Naive thymus-derived CD8-positive, alpha-beta T cell (primary cell): ENCODE results near the gene DHX58. TPM values are rescaled to one million over a fixed set of nuclear protein-coding genes. Genes with fewer than 3 reads are reported as not detected.

ENCODE experiments used
- ATAC-seq, 2 donors: fragments of 150-1000 bp; cut with Tn5 transposase in 1 of 2; sonication (Bioruptor Pico), chemical (Tn5 transposase) in 1 of 2; 1 replicate in 1 of 2; 2 replicates in 1 of 2; pipeline ENCODE4 v1.10.0; 2021; ENCODE audit warnings: mild to moderate bottlenecking in 2 of 2, moderate library complexity in 2 of 2
- POLR2A ChIA-PET: fragments of 350-600 bp; sonication (Branson Sonifier 250); formaldehyde crosslinking; loops from one replicate; lab custom pipeline; 2021; ENCODE audit warnings: antibody characterized with exemption; lab: Charles Lee
- DNase-seq, 10 donors: peaks; one replicate each; pipeline versions ENCODE4 v3.0.0 to v3.0.0-alpha.2; 2020 to 2022
- H3K27ac Mint-ChIP-seq, 10 donors: one replicate each; pipeline ENCODE4 v1.8.0; 2020 to 2022; ENCODE audit warnings: mild to moderate bottlenecking in 10 of 10, mixed read lengths in 10 of 10, moderate library complexity in 4 of 10, inconsistent platforms in 1 of 10
- H3K27me3 Mint-ChIP-seq, 5 donors: one replicate each; pipeline ENCODE4 v1.8.0; 2021 to 2022; ENCODE audit warnings: mixed read lengths in 5 of 5
- H3K36me3 Mint-ChIP-seq, 3 donors: one replicate each; pipeline ENCODE4 v1.8.0; 2020 to 2022; ENCODE audit warnings: mixed read lengths in 3 of 3, mild to moderate bottlenecking in 2 of 3, inconsistent platforms in 1 of 3
- H3K4me1 Mint-ChIP-seq, 4 donors: one replicate each; pipeline ENCODE4 v1.8.0; 2021 to 2022; ENCODE audit warnings: mixed read lengths in 4 of 4
- H3K4me3 Mint-ChIP-seq, 10 donors: one replicate each; pipeline ENCODE4 v1.8.0; 2020 to 2022; ENCODE audit warnings: mild to moderate bottlenecking in 10 of 10, mixed read lengths in 10 of 10, moderate library complexity in 6 of 10, inconsistent platforms in 1 of 10
- H3K9me3 Mint-ChIP-seq, 9 donors: one replicate each; pipeline ENCODE4 v1.8.0; 2020 to 2022; ENCODE audit warnings: mixed read lengths in 9 of 9, mild to moderate bottlenecking in 3 of 9, inconsistent platforms in 1 of 9, moderate library complexity in 1 of 9
- polyA plus RNA-seq, 3 donors: library from polyadenylated mRNA; unstranded; fragments of 300-500 nt; fragmentation: Illumina TruSeq; gene quantifications; one replicate each; pipeline ENCODE4 v1.2.3, GENCODE V29; 2021
- total RNA-seq, 8 experiments: library from RNA in 2 of 8; stranded (reverse) in 2 of 8; gene quantifications; one replicate each; pipeline ENCODE4 v1.2.3 and lab custom pipeline; 2021 to 2026

The DHX58 gene
- total and polyA plus RNA-seq, 5 experiments from 2014 or later: 7.3 to 57.3 (median 21.7) TPM

DNA sequence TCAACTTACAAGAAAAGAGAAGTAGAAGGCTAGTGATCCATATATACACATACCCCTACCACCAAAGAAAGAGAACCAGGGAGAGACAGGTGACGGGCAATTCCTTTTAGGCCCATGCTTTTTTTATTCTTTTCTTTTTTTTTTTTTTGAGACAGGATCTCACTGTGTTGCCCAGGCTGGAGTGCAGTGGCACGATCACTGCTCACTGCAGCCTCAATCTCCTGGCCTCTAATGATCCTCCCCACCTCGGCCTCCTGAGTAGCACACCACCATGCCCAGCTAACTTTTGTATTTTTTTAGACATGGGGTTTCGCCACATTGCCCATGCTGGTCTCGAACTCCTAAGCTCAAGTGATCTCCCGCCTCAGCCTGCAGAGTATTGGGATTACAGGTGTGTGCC, 14.9 kb upstream of the DHX58 start:
- H3K36me3 Mint-ChIP-seq: peaks cover 0 to 64% (median 10%) of the 10 kb centered on the region in 3 donors
- no peaks in the 10 kb centered on the region for H3K27me3 Mint-ChIP-seq
- no peak overlapping the region for H3K4me3 Mint-ChIP-seq
- H3K27ac Mint-ChIP-seq: peak overlapping the region in 1 of 10 donors; percentile 22
- H3K9me3 Mint-ChIP-seq: no peaks in the 10 kb centered on the region
- no peak for ATAC-seq
- POLR2A ChIA-PET: interaction anchor here (0.7 kb wide), 1 partner anchor 354 kb away, joined by 3 read pairs; no protein-coding TSS in a partner anchor
- H3K4me1 Mint-ChIP-seq: peaks cover 8 to 22% (median 19%) of the 10 kb centered on the region in 4 donors
- no peak for DNase-seq

DNA sequence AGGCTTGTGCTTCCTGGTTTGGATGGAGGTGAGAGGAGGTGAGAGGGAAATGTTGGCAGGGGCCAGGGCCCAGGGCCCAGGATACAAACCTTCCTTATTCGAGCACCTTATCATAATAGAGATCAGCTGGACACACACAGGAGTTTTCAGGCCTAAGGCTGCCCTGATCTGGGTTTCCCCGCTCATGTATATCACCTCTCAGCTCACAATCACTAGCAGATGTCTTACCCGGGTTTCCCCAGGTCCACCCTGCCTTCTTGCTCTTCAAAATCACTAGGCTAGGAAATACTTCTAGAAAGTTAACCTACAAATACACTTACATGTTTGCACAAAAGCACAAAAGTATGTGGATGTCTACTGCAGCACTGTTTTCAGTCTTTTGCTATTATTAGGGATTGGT, 14.3 kb upstream of the DHX58 start:
- DNase-seq (no peak), ATAC-seq (no peak)
- H3K9me3 Mint-ChIP-seq: no peaks in the 10 kb centered on the region
- H3K36me3 Mint-ChIP-seq: peaks cover 0 to 64% (median 10%) of the 10 kb centered on the region in 3 donors
- no peak overlapping the region for H3K4me3 Mint-ChIP-seq
- POLR2A ChIA-PET: interaction anchor here (0.8 kb wide), 1 partner anchor 67 kb away, joined by 3 read pairs; the partner anchor contains the start of gene GHDC
- H3K27ac Mint-ChIP-seq: peak overlapping the region in 2 of 10 donors; percentile 27 to 31
- H3K4me1 Mint-ChIP-seq: peaks cover 8 to 16% (median 13%) of the 10 kb centered on the region in 4 donors
- H3K27me3 Mint-ChIP-seq: no peaks in the 10 kb centered on the region

DNA sequence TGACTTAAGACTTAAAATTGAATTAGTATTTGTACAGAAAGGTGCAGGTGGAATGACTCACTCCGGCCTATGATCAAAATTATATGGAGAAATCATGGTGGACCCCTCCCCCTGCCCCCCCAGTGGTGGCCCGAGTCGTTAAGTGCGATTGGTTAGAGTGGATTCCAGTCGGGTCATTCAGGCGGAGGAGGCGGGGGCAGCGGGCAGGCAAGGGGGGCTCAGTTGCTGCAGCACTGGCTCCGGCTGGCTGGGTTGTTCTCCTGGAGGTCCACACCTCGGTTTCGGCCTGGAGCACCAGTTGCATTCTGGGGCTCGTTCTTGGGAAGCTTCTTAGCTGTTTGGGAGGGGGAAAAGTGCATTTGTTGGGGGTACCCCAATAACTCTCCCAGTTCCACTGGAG, 13.1 kb upstream of the DHX58 start:
- Mint-ChIP-seq H3K27me3 (no peaks in the 10 kb centered on the region), H3K27ac (peak overlapping the region in 2 of 10 donors; percentile 27 to 51), H3K4me1 (peaks cover 4 to 9% (median 8%) of the 10 kb centered on the region in 4 donors), H3K36me3 (peaks cover 0 to 58% (median 10%) of the 10 kb centered on the region in 3 donors), H3K4me3 (no peak overlapping the region), H3K9me3 (no peaks in the 10 kb centered on the region)
- ATAC-seq (no peak), DNase-seq (no peak)
- POLR2A ChIA-PET: no interaction called here

DNA sequence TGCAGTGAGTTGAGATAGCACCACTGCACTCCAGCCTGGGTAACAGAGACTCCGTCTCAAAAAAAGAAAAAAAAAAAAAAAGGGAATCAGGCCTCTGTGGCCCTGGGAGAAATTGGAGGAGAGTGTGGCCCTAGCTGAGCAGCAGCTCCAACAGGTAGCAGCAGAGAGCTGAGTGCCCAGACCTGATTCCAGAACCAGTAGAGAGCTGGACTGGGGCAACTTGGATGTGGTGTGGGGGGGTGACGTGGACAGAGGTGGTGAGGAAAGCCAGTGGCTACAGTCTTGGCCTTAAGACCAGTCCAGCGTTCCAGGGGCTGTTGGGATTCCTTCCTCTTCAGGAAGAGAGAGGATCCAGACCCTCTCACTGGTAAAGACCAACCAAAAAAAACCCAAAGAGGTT, 11.7 kb upstream of the DHX58 start:
- H3K4me3 Mint-ChIP-seq: no peak overlapping the region
- H3K27ac Mint-ChIP-seq: peak overlapping the region in 4 of 10 donors; percentile 19 to 62 (median 52)
- H3K27me3 Mint-ChIP-seq: no peaks in the 10 kb centered on the region

DNA sequence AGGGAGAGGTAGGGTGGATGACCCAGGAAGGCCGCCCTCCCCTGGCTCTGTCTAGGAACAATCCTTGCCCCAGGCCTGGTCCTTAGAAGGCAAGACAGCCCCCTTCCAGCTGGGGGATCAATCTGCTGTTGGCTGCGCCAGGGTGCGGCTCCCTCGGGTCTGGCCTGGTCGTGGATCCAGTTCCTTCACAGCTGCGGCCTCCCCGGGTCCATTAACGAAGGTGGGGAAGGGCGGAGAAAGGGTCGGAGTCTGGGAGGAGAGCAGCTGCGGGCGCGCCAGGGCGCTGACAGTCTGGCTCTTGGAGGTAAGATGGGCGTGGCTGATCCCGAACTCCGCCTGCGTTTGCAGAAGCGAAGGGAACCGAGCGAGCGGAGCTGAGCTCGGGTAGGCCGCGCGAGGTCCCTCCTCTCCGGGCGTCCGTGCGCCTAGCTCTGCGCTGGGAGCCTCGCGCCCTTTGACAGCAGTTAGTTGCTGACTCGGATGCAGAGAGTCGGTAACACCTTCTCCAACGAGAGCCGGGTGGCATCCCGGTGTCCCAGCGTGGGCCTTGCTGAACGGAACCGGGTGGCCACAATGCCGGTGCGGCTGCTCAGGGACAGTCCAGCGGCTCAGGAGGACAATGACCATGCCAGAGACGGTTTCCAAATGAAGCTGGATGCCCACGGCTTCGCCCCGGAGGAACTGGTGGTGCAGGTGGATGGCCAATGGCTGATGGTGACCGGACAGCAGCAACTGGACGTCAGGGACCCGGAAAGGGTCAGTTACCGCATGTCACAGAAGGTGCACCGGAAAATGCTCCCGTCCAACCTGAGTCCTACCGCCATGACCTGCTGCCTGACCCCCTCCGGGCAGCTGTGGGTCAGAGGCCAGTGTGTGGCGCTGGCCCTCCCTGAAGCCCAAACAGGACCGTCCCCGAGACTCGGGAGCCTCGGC, 10.1 kb upstream of the DHX58 start, which contains the start of gene HSPB9:
Gene HSPB9 (plus strand): TSS at position 434 of the 933 bp plus-strand sequence. CDS start 47 bp downstream, at position 481.
- Mint-ChIP-seq H3K27ac (peak within 1 kb of the TSS in 6 of 10 donors; percentile 37 to 76 (median 61)), H3K4me1 (peaks cover 6 to 25% (median 20%) of the 10 kb centered on the region in 4 donors), H3K36me3 (peaks cover 0 to 37% (median 7%) of the 10 kb centered on the region in 3 donors), H3K27me3 (no peaks in the 10 kb centered on the region), H3K4me3 (peak within 1 kb of the TSS; percentile 65 to 85 (median 72)), H3K9me3 (no peaks in the 10 kb centered on the region)
- DNase-seq: no peak
- POLR2A ChIA-PET: interaction anchor here (1.2 to 3.7 kb wide), 3 partner anchors 11 to 157 kb away, joined by 3 to 28 read pairs (median 24); partner anchors contain the start of genes CNP, DHX58 and DNAJC7
- no peak for ATAC-seq

More for the DNA sequence above, 11.7 kb upstream of the DHX58 start:
- POLR2A ChIA-PET: no interaction called here
- ATAC-seq: no peak
- H3K36me3 Mint-ChIP-seq: peaks cover 0 to 47% (median 10%) of the 10 kb centered on the region in 3 donors
- no peak for DNase-seq
- H3K9me3 Mint-ChIP-seq: no peaks in the 10 kb centered on the region
- peaks cover 4 to 18% (median 14%) of the 10 kb centered on the region in 4 donors for H3K4me1 Mint-ChIP-seq

DNA sequence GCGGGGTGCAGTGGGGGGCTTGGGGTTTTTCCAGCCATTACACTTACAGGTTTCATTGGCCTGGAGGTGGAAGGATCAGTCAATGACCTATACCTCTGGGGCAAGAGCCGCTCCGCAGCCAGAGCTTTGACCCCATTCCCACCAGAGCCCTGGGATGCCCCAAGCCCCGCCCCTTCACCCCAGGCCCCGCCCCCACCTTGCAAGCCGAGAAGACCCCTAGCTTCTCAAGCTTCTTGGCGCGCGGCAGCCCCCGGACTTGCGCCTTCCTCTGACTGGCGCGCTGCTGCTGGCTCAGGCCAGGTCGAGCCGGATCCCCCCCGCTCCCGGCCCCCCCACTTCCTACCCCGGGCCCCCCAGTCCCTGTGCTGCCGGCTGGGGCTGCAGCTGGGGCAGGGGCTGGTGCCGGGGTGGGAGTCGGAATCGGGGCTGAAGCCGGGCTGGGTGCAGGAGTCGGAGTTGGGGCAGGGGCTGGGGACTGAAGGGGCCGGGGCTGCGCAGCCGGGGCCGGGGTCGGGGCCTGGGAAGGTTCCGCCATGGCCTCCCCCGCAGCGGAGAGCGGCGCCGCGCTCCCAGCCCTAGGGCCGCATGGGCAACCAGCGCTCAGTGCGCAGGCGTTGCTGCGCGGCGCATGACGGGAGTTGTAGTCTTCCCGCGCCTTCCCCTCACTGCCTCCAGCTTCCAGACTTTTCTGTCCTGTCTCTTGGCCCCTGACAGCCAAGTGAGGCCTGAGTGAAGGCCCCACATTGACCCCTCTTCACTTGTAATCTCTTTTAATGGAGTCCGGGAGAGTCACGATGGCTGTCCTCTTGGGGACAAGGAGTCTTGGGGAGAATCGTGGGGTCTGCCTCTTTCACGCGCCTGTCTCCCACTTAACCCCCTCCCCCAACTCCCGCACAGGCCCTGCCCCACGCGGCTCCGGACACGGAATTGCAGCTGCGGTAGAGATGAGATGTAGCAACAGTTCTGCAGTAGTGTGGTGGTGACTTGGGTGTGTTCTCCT, 8.6 kb upstream of the DHX58 start, which contains the start of gene KAT2A:
Gene KAT2A (minus strand): TSS at position 598 of the 1,000 bp plus-strand sequence. CDS start 63 bp downstream, at position 535.
- ATAC-seq (peak; percentile 91 to 95), DNase-seq (peak; percentile 56 to 83 (median 72))
- Mint-ChIP-seq H3K4me3 (peak within 1 kb of the TSS; percentile 68 to 85 (median 76)), H3K27ac (peak within 1 kb of the TSS; percentile 4 to 85 (median 72)), H3K36me3 (peaks cover 5 to 28% (median 6%) of the 10 kb centered on the region in 3 donors), H3K27me3 (no peaks in the 10 kb centered on the region), H3K4me1 (peaks cover 12 to 34% (median 28%) of the 10 kb centered on the region in 4 donors), H3K9me3 (no peaks in the 10 kb centered on the region)
- POLR2A ChIA-PET: interaction anchor here (0.6 to 3.7 kb wide), 11 partner anchors 10 to 155 kb away, joined by 3 to 28 read pairs (median 8); partner anchors contain the start of genes CNP, DHX58, DNAJC7 and GHDC

DNA sequence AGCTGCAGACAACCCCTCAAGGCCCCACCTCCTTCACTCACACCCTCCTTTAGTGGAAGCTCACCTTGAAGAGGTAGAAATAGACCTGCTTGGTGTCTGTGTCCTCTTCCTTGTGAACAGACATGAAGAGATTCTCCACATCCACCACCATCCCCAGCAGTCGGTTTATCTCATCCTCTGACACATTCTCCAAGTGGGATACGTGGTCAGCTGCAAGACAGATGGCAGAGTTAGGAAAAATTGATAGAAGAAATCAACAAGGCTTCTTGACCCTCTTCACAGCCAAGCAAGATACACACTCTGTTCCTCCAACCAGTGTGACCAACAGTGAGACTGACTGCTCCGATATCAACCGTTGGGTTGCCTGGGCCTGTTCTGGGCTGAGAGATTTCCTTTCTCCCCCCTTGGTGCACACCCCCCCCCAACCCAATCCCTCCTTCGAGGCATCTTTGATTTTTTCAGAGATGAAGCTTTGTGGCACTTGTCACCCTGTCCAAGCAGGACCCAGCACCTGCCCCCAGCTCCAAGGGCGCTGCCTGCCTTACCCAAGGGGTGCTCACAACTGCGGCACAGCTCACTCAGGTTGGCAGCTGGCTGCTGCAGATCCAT, 7.8 kb upstream of the DHX58 start:
- H3K9me3 Mint-ChIP-seq: no peaks in the 10 kb centered on the region
- ATAC-seq: no peak
- POLR2A ChIA-PET: interaction anchor here (0.6 to 3.7 kb wide), 12 partner anchors 9 to 164 kb away, joined by 3 to 28 read pairs (median 8); partner anchors contain the start of genes CNP, DHX58, DNAJC7 and NKIRAS2
- H3K4me3 Mint-ChIP-seq: peak overlapping the region; percentile 39 to 85 (median 72)
- H3K27me3 Mint-ChIP-seq: no peaks in the 10 kb centered on the region
- no peak for DNase-seq
- peak overlapping the region in 7 of 10 donors; percentile 4 to 85 (median 26) for H3K27ac Mint-ChIP-seq
- peaks cover 5 to 23% (median 6%) of the 10 kb centered on the region in 3 donors for H3K36me3 Mint-ChIP-seq
- H3K4me1 Mint-ChIP-seq: peaks cover 14 to 38% (median 33%) of the 10 kb centered on the region in 4 donors

DNA sequence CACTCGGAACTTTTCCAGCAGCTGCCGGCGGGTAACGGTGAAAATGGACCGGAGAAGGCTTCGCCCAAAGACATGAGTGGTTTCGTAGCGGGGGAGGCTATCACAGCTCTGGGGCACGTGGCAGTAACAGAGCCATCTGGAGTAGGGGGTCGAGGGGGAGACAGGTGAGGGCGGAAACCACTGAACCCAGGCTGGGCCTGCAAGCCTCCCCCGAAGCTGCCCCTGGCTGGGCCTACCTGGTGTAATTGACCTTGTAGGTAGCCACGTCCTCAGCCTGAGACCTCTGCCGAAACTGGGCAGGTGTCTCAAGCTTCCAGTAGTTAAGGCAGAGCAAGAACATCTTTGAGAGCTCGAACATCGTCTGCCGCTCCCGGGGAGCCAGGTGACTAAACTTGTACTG, 6.8 kb upstream of the DHX58 start:
- POLR2A ChIA-PET: interaction anchor here (0.5 to 3.7 kb wide), 7 partner anchors 8 to 165 kb away, joined by 3 to 28 read pairs (median 8); partner anchors contain the start of genes CNP, DHX58, NKIRAS2 and RAB5C
- Mint-ChIP-seq H3K27me3 (no peaks in the 10 kb centered on the region), H3K9me3 (no peaks in the 10 kb centered on the region), H3K4me1 (peaks cover 14 to 43% (median 36%) of the 10 kb centered on the region in 4 donors), H3K27ac (no peak overlapping the region), H3K36me3 (peaks cover 5 to 17% (median 6%) of the 10 kb centered on the region in 3 donors), H3K4me3 (peak overlapping the region in 4 of 10 donors; percentile 11 to 77 (median 62))
- DNase-seq (no peak), ATAC-seq (no peak)

DNA sequence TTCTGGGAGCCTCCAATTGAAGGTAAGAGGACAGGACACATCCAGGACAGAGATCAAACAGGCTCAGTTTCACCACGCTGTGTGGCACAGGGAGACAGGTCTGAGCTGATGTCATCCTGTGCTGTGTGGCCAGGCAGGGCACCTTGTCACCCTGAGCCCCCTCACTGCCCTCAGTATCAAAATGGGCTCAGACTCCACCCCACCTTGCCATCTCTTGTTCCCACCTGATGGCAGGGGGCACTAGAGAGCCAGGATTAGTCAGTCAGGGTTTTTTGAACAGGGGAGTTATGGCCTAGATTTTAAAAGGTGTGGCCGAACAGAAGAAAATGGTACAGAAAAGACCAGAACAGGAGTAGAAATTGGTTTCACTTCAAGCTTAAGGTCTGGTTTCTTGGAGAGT, 6.0 kb upstream of the DHX58 start:
- peak overlapping the region in 9 of 10 donors; percentile 44 to 77 (median 70) for H3K4me3 Mint-ChIP-seq
- POLR2A ChIA-PET: interaction anchor here (0.6 to 3.2 kb wide), 2 partner anchors 43 to 93 kb away, joined by 3 to 14 read pairs; no protein-coding TSS in a partner anchor
- peak in 1 of 2 donors; percentile 38 for ATAC-seq
- peak overlapping the region in 6 of 10 donors; percentile 28 to 82 (median 63) for H3K27ac Mint-ChIP-seq
- peaks cover 5 to 20% (median 6%) of the 10 kb centered on the region in 3 donors for H3K36me3 Mint-ChIP-seq
- no peaks in the 10 kb centered on the region for H3K9me3 Mint-ChIP-seq
- H3K27me3 Mint-ChIP-seq: no peaks in the 10 kb centered on the region
- peak in 6 of 10 donors; percentile 25 to 53 (median 38) for DNase-seq
- peaks cover 14 to 46% (median 38%) of the 10 kb centered on the region in 4 donors for H3K4me1 Mint-ChIP-seq

DNA sequence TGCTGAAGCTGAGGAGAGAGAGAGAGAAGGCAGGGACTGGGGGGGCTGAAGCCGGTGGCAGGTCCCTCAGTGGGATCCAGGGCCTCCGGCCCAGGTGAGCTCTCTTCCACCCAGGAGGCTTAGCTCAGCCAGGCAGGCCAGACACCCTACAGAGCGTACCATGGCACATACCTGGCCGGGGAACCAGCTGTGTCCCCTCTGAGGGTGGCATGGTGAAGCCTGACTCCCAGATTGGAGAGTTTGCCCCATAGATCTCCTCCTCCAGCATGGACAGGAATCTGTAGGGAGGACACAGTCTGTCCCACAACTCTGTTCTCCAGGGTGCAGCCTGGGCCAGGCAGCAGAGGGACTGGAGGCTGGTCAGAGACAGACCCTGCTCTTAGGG, 5.6 kb upstream of the DHX58 start:
- ATAC-seq: no peak
- Mint-ChIP-seq H3K27ac (peak overlapping the region in 1 of 10 donors; percentile 58), H3K27me3 (no peaks in the 10 kb centered on the region), H3K4me1 (peaks cover 14 to 49% (median 39%) of the 10 kb centered on the region in 4 donors), H3K36me3 (peaks cover 5 to 20% (median 6%) of the 10 kb centered on the region in 3 donors), H3K4me3 (peak overlapping the region in 4 of 10 donors; percentile 19 to 77 (median 72)), H3K9me3 (no peaks in the 10 kb centered on the region)
- DNase-seq: no peak
- POLR2A ChIA-PET: interaction anchor here (0.6 to 3.2 kb wide), 3 partner anchors 44 to 92 kb away, joined by 3 to 14 read pairs (median 8); no protein-coding TSS in a partner anchor
